WTC11 (cell line): ENCODE data around the gene SRPX. TPM values are rescaled to one million over a fixed set of nuclear protein-coding genes. Genes with fewer than 3 reads are reported as not detected.

ENCODE experiments used
- ATAC-seq: fragments of 200-7000 bp; cut with Tn5 transposase; 2 replicates; pipeline ENCODE4 v1.10.0; 2021; ENCODE audit warnings: mild to moderate bottlenecking, moderate library complexity
- CTCF ChIA-PET: fragments of 300-600 bp; sonication (Branson Sonifier 250); formaldehyde crosslinking; loops from one replicate; lab custom pipeline; 2021; ENCODE audit warnings: antibody characterized with exemption; lab: Charles Lee
- POLR2A ChIA-PET: fragments of 350-600 bp; sonication (Branson Sonifier 250); formaldehyde crosslinking; loops from one replicate; lab custom pipeline; 2021; ENCODE audit warnings: antibody characterized with exemption; lab: Charles Lee
- DNase-seq: peaks from one replicate; pipeline ENCODE4 v3.0.0; 2021; ENCODE audit warnings: low spot score
- H3K27ac Mint-ChIP-seq: 2 replicates; pipeline ENCODE4 v1.8.0; 2021; ENCODE audit warnings: mixed read lengths
- H3K27me3 Mint-ChIP-seq: 2 replicates; pipeline ENCODE4 v1.8.0; 2021; ENCODE audit warnings: low read depth, mild to moderate bottlenecking, moderate library complexity, mixed read lengths
- H3K36me3 Mint-ChIP-seq: 2 replicates; pipeline ENCODE4 v1.8.0; 2021; ENCODE audit warnings: mixed read lengths
- H3K4me1 Mint-ChIP-seq: 2 replicates; pipeline ENCODE4 v1.8.0; 2022; ENCODE audit warnings: mixed read lengths
- H3K4me3 Mint-ChIP-seq: 2 replicates; pipeline ENCODE4 v1.8.0; 2021; ENCODE audit warnings: mild to moderate bottlenecking, moderate library complexity, mixed read lengths
- H3K9me3 Mint-ChIP-seq: 2 replicates; pipeline ENCODE4 v1.8.0; 2021; ENCODE audit warnings: mixed read lengths
- E2F4 ChIP-seq: sonication (generic); formaldehyde crosslinking; IDR thresholded peaks from 2 replicates; pipeline ENCODE4 v1.8.1; 2022; ENCODE audit warnings: low read depth, mild to moderate bottlenecking, moderate library complexity, missing genetic modification reagents, borderline replicate concordance
- E2F5 ChIP-seq: sonication (generic); formaldehyde crosslinking; IDR thresholded peaks from 2 replicates; pipeline ENCODE4 v1.8.1; 2022; ENCODE audit warnings: mild to moderate bottlenecking, moderate library complexity, missing genetic modification reagents
- ETV6 ChIP-seq: sonication (generic); formaldehyde crosslinking; IDR thresholded peaks from 2 replicates; pipeline ENCODE4 v1.8.1; 2022; ENCODE audit warnings: mild to moderate bottlenecking, missing genetic modification reagents
- GTF2I ChIP-seq: fragments of 250-450 bp; sonication (Bioruptor Pico); conservative IDR thresholded peaks from 2 replicates; pipeline ENCODE4 v1.4.0; 2021; ENCODE audit warnings: mild to moderate bottlenecking
- HMGA2 ChIP-seq: fragments of 250-450 bp; sonication (Bioruptor Pico); IDR thresholded peaks from 2 replicates; pipeline ENCODE4 v1.4.0; 2021; ENCODE audit warnings: mild to moderate bottlenecking, moderate library complexity
- IRF1 ChIP-seq: sonication (generic); formaldehyde crosslinking; IDR thresholded peaks from 2 replicates; pipeline ENCODE4 v1.8.0; 2023; ENCODE audit warnings: missing genetic modification reagents
- JUN ChIP-seq: sonication (generic); formaldehyde crosslinking; IDR thresholded peaks from 2 replicates; pipeline ENCODE4 v1.8.0; 2023; ENCODE audit warnings: mild to moderate bottlenecking, missing genetic modification reagents
- KAT7 ChIP-seq: sonication (generic); formaldehyde crosslinking; IDR thresholded peaks from 2 replicates; pipeline ENCODE4 v1.8.1; 2023; ENCODE audit warnings: missing genetic modification reagents, mild to moderate bottlenecking, borderline replicate concordance
- MLX ChIP-seq: sonication (generic); formaldehyde crosslinking; IDR thresholded peaks from 2 replicates; pipeline ENCODE4 v1.8.1; 2023; ENCODE audit warnings: mild to moderate bottlenecking, missing genetic modification reagents, moderate library complexity
- NFATC4 ChIP-seq: fragments of 250-450 bp; sonication (Bioruptor Pico); IDR thresholded peaks from 2 replicates; pipeline ENCODE4 v1.9.0; 2021; ENCODE audit warnings: mild to moderate bottlenecking
- NR1H2 ChIP-seq: sonication (generic); formaldehyde crosslinking; IDR thresholded peaks from 2 replicates; pipeline ENCODE4 v1.9.0; 2021; ENCODE audit warnings: mild to moderate bottlenecking, moderate library complexity, missing genetic modification reagents
- NR2C2 ChIP-seq: sonication (generic); formaldehyde crosslinking; IDR thresholded peaks from 2 replicates; pipeline ENCODE4 v1.8.0; 2022; ENCODE audit warnings: mild to moderate bottlenecking, missing genetic modification reagents
- RELA ChIP-seq: sonication (generic); formaldehyde crosslinking; IDR thresholded peaks from 2 replicates; pipeline ENCODE4 v1.8.1; 2022; ENCODE audit warnings: missing genetic modification reagents, mild to moderate bottlenecking, borderline replicate concordance
- RORB ChIP-seq: fragments of 250-450 bp; sonication (Bioruptor Pico); IDR thresholded peaks from 2 replicates; pipeline ENCODE4 v1.9.0; 2021; ENCODE audit warnings: mild to moderate bottlenecking
- SMAD3 ChIP-seq: sonication (generic); formaldehyde crosslinking; IDR thresholded peaks from 2 replicates; pipeline ENCODE4 v1.8.0; 2022; ENCODE audit warnings: missing genetic modification reagents, mild to moderate bottlenecking, borderline replicate concordance
- TCF7 ChIP-seq: sonication (generic); formaldehyde crosslinking; IDR thresholded peaks from 2 replicates; pipeline ENCODE4 v1.8.0; 2022; ENCODE audit warnings: mild to moderate bottlenecking, low read depth, missing genetic modification reagents, moderate library complexity
- ZBTB21 ChIP-seq: sonication (generic); formaldehyde crosslinking; IDR thresholded peaks from 2 replicates; pipeline ENCODE4 v1.8.1; 2023; ENCODE audit warnings: mild to moderate bottlenecking, missing genetic modification reagents, borderline replicate concordance
- ZMAT4 ChIP-seq: fragments of 250-450 bp; sonication (Bioruptor Pico); IDR thresholded peaks from 2 replicates; pipeline ENCODE4 v1.9.0; 2021; ENCODE audit warnings: mild to moderate bottlenecking
- ZNF121 ChIP-seq: sonication (generic); formaldehyde crosslinking; IDR thresholded peaks from 2 replicates; pipeline ENCODE4 v1.8.0; 2023; ENCODE audit warnings: missing genetic modification reagents
- ZNF219 ChIP-seq: sonication (generic); formaldehyde crosslinking; IDR thresholded peaks from 2 replicates; pipeline ENCODE4 v1.8.0; 2023; ENCODE audit warnings: missing genetic modification reagents, mild to moderate bottlenecking, borderline replicate concordance
- ZNF281 ChIP-seq: sonication (generic); formaldehyde crosslinking; IDR thresholded peaks from 2 replicates; pipeline ENCODE4 v1.8.0; 2023; ENCODE audit warnings: mild to moderate bottlenecking, missing genetic modification reagents
- ZNF416 ChIP-seq: fragments of 250-450 bp; sonication (Bioruptor Pico); IDR thresholded peaks from 2 replicates; pipeline ENCODE4 v1.9.0; 2021; ENCODE audit warnings: mild to moderate bottlenecking, inconsistent platforms
- ZNF671 ChIP-seq: fragments of 250-450 bp; sonication (Bioruptor Pico); IDR thresholded peaks from 2 replicates; pipeline ENCODE4 v1.8.0; 2021; ENCODE audit warnings: mild to moderate bottlenecking
- total RNA-seq: library from RNA; stranded (reverse); gene quantifications from 3 replicates; pipeline ENCODE4 v1.2.3, GENCODE V29; 2021
- TF ChIP-seq, protein P1 (sequence below): sonication (generic); formaldehyde crosslinking; IDR thresholded peaks from 2 replicates; pipeline ENCODE4 v1.8.1; 2023; ENCODE audit warnings: mild to moderate bottlenecking, missing genetic modification reagents
- TF ChIP-seq, protein P2 (sequence below): sonication (generic); formaldehyde crosslinking; IDR thresholded peaks from 2 replicates; pipeline ENCODE4 v1.8.0; 2022; ENCODE audit warnings: mild to moderate bottlenecking, missing genetic modification reagents

SRPX gene
- total RNA-seq, 1 experiment from 2014 or later = 7.7 TPM

- no peak for TF ChIP-seq ETV6 (CRISPR knock-in tag)
- no peak for TF ChIP-seq SMAD3 (CRISPR knock-in tag)
- no peak for TF ChIP-seq JUN
- no peak for TF ChIP-seq GTF2I (CRISPR knock-in tag)
- TF ChIP-seq, protein P1, sequence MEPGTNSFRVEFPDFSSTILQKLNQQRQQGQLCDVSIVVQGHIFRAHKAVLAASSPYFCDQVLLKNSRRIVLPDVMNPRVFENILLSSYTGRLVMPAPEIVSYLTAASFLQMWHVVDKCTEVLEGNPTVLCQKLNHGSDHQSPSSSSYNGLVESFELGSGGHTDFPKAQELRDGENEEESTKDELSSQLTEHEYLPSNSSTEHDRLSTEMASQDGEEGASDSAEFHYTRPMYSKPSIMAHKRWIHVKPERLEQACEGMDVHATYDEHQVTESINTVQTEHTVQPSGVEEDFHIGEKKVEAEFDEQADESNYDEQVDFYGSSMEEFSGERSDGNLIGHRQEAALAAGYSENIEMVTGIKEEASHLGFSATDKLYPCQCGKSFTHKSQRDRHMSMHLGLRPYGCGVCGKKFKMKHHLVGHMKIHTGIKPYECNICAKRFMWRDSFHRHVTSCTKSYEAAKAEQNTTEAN (CRISPR knock-in tag) = no peak
- TF ChIP-seq RELA (CRISPR knock-in tag) = no peak
- TF ChIP-seq, all 79 proteins: peak for 0
Measured at GRCh38 chrX:38268011-38268410, 47.3 kb upstream of the SRPX start (continued).

DNA sequence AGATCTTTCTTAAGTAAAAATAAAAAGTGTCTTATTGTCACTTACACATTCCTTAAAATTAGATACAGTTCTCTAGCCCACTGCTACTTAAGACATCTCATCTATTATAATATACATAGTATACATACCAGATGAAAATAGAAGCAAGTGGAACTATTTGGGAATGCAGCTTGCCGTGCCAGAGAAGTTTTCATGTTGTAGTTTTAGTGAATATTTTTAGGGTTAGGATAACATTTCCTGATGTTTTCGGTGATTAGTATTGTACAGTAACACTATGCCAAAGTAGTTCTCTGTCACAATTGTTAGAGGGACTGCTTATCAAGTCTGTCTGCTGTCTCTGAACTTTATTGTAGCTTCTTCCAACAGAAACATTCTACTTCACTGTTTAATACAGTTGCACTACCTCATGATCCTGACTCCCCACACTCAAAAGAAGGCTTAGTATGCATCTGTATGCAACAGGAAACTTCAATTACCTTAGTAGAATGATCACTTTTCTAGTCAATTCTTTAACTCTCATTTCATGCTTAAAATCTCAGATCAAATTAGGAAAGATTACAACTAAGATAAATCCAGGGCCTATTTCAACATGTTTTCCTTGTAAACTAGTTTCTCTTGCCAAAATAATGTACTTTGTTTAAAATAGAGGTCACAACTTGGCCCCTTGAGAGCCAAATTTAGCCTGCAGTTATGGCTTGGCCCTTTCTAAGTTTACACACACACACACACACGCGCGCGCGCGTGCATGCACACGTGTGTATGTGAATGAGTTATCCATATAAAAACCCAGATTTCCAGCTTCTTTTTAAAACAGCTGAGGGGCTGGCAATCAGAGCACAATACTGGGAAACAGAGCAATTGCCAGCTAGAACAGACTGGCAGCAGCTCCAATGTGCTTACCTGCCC is 42.3 kb upstream of the SRPX start:
- Mint-ChIP-seq H3K27me3 (no peaks in the 10 kb centered on the region), H3K27ac (no peak overlapping the region), H3K4me1 (no peaks in the 10 kb centered on the region), H3K36me3 (no peaks in the 10 kb centered on the region), H3K4me3 (no peak overlapping the region), H3K9me3 (no peaks in the 10 kb centered on the region)
- CTCF ChIA-PET = interaction anchor here (1.0 to 1.1 kb wide), 2 partner anchors 19 to 41 kb away, joined by 3 to 4 read pairs; no protein-coding TSS in a partner anchor
- POLR2A ChIA-PET = no interaction called here
- DNase-seq (no peak), ATAC-seq (no peak)
- TF ChIP-seq NR2C2 (CRISPR knock-in tag) (no peak), RORB (CRISPR knock-in tag) (no peak), ZMAT4 (CRISPR knock-in tag) (no peak), NFATC4 (no peak), E2F5 (no peak), IRF1 (CRISPR knock-in tag) (no peak), ZNF121 (CRISPR knock-in tag) (no peak), ZNF416 (CRISPR knock-in tag) (no peak), GTF2I (CRISPR knock-in tag) (no peak), HMGA2 (CRISPR knock-in tag) (no peak), MLX (CRISPR knock-in tag) (no peak)
- TF ChIP-seq, protein P2, sequence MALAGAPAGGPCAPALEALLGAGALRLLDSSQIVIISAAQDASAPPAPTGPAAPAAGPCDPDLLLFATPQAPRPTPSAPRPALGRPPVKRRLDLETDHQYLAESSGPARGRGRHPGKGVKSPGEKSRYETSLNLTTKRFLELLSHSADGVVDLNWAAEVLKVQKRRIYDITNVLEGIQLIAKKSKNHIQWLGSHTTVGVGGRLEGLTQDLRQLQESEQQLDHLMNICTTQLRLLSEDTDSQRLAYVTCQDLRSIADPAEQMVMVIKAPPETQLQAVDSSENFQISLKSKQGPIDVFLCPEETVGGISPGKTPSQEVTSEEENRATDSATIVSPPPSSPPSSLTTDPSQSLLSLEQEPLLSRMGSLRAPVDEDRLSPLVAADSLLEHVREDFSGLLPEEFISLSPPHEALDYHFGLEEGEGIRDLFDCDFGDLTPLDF = no peak

GRCh38 chrX:38260231-38260630 is 39.6 kb upstream of the SRPX start:
- H3K4me1 Mint-ChIP-seq = no peaks in the 10 kb centered on the region
- ATAC-seq (peak; percentile 96), DNase-seq (peak; percentile 31)
- POLR2A ChIA-PET = no interaction called here
- H3K4me3 Mint-ChIP-seq = no peak overlapping the region
- no peaks in the 10 kb centered on the region for H3K27me3 Mint-ChIP-seq
- CTCF ChIA-PET = interaction anchor here (0.9 to 1.6 kb wide), 6 partner anchors 11 to 68 kb away, joined by 3 to 12 read pairs (median 4); partner anchors contain the start of gene RPGR
- no peaks in the 10 kb centered on the region for H3K9me3 Mint-ChIP-seq
- H3K36me3 Mint-ChIP-seq = no peaks in the 10 kb centered on the region
- H3K27ac Mint-ChIP-seq = no peak overlapping the region
- TF ChIP-seq E2F4 (CRISPR knock-in tag) = no peak
- no peak for TF ChIP-seq KAT7 (CRISPR knock-in tag)
- TF ChIP-seq TCF7 (CRISPR knock-in tag) = no peak
- no peak for TF ChIP-seq ZNF281 (CRISPR knock-in tag)
- no peak for TF ChIP-seq ZNF219 (CRISPR knock-in tag)
- TF ChIP-seq NR1H2 (CRISPR knock-in tag) = no peak
- TF ChIP-seq ZBTB21 (CRISPR knock-in tag) = no peak
- TF ChIP-seq RORB (CRISPR knock-in tag) = no peak
- TF ChIP-seq ZNF671 (CRISPR knock-in tag) = no peak
